ENCODE data around the gene ZNF710. TPM values are rescaled to one million over a fixed set of nuclear protein-coding genes. Genes with fewer than 3 reads are reported as not detected.
A peak's percentile ranks its signal among the peaks of the same experiment; 100 is the strongest.

Gene ZNF710
- total and polyA plus RNA-seq, 2 of the 13 experiments (the other 11 are each of a cell fraction or from before 2014, with no cell fraction given), result 4.7 to 20.6 TPM

GRCh38 chr15:90001683-90002427 lies 731 bp downstream of the ZNF710 start (continued):
- TF ChIP-seq CREB1 (IDR thresholded peaks at IDR 0.05) (no peak), CREB1 (CRISPR knock-in tag; IDR thresholded peaks at IDR 0.05) (no peak), TFDP2 (CRISPR knock-in tag; IDR thresholded peaks at IDR 0.05) (no peak), ISL2 (CRISPR knock-in tag; IDR thresholded peaks at IDR 0.05) (no peak), CENPX (CRISPR knock-in tag; IDR thresholded peaks at IDR 0.05) (no peak), ZNF564 (CRISPR knock-in tag; IDR thresholded peaks at IDR 0.05) (no peak), ZNF33A (CRISPR knock-in tag; IDR thresholded peaks at IDR 0.05; ENCODE audit: borderline replicate concordance) (no peak), DNMT3B (CRISPR knock-in tag; conservative IDR thresholded peaks at IDR 0.05) (no peak), ZFX (CRISPR knock-in tag; IDR thresholded peaks at IDR 0.05; ENCODE audit: low read depth) (peak; percentile 21; the same call in 1 of the 2 replicates), FOSL2 (CRISPR knock-in tag; IDR thresholded peaks at IDR 0.05) (no peak), ARID5B (CRISPR knock-in tag; IDR thresholded peaks at IDR 0.05) (no peak), EZH2 (conservative IDR thresholded peaks at IDR 0.05; ENCODE audit: low read depth, low read length) (no peak), ZNF782 (CRISPR knock-in tag; IDR thresholded peaks at IDR 0.05; ENCODE audit: borderline replicate concordance) (no peak), ZNF672 (CRISPR knock-in tag; IDR thresholded peaks at IDR 0.05) (no peak)
- TF ChIP-seq, protein P1, sequence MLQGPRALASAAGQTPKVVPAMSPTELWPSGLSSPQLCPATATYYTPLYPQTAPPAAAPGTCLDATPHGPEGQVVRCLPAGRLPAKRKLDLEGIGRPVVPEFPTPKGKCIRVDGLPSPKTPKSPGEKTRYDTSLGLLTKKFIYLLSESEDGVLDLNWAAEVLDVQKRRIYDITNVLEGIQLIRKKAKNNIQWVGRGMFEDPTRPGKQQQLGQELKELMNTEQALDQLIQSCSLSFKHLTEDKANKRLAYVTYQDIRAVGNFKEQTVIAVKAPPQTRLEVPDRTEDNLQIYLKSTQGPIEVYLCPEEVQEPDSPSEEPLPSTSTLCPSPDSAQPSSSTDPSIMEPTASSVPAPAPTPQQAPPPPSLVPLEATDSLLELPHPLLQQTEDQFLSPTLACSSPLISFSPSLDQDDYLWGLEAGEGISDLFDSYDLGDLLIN (CRISPR knock-in tag; IDR thresholded peaks at IDR 0.05; ENCODE audit: borderline replicate concordance), result peak; percentile 17; the same call in 1 of the 2 replicates
- TF ChIP-seq, protein P2, sequence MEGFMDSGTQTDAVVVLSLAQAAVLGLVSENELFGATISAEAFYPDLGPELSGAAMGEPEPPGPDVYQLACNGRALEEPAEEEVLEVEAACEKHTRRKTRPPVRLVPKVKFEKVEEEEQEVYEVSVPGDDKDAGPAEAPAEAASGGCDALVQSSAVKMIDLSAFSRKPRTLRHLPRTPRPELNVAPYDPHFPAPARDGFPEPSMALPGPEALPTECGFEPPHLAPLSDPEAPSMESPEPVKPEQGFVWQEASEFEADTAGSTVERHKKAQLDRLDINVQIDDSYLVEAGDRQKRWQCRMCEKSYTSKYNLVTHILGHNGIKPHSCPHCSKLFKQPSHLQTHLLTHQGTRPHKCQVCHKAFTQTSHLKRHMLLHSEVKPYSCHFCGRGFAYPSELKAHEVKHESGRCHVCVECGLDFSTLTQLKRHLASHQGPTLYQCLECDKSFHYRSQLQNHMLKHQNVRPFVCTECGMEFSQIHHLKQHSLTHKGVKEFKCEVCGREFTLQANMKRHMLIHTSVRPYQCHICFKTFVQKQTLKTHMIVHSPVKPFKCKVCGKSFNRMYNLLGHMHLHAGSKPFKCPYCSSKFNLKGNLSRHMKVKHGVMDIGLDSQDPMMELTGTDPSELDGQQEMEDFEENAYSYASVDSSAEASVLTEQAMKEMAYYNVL (CRISPR knock-in tag; IDR thresholded peaks at IDR 0.05; ENCODE audit: borderline replicate concordance), result peak; percentile 40; the same call in 1 of the 2 replicates
- TF ChIP-seq, protein P3, sequence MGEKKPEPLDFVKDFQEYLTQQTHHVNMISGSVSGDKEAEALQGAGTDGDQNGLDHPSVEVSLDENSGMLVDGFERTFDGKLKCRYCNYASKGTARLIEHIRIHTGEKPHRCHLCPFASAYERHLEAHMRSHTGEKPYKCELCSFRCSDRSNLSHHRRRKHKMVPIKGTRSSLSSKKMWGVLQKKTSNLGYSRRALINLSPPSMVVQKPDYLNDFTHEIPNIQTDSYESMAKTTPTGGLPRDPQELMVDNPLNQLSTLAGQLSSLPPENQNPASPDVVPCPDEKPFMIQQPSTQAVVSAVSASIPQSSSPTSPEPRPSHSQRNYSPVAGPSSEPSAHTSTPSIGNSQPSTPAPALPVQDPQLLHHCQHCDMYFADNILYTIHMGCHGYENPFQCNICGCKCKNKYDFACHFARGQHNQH (CRISPR knock-in tag; IDR thresholded peaks at IDR 0.05), result no peak

All from HepG2 (cell line).